Gastroesophageal sphincter (tissue), 4 donors: Measurements from ENCODE around the gene MAST3. TPM values are rescaled to one million over a fixed set of nuclear protein-coding genes. Genes with fewer than 3 reads are reported as not detected.
A peak's percentile ranks its signal among the peaks of the same experiment; 100 is the strongest.

Source experiments
- ATAC-seq: fragments of 150-250 bp; one replicate; pipeline ENCODE4 v1.9.1; 2016; ENCODE audit warnings: mild to moderate bottlenecking, moderate library complexity
- H3K27ac ChIP-seq, 4 donors: fragments of 200-600 bp; sonication (generic) in 3 of 4; 1 replicate in 3 of 4; 2 replicates in 1 of 4; pipeline ENCODE4 v1.5.1; 2016 to 2019
- H3K27me3 ChIP-seq: fragments of 200-600 bp; sonication (generic); one replicate; pipeline ENCODE4 v1.5.1; 2019
- H3K36me3 ChIP-seq, 2 donors: fragments of 200-600 bp; sonication (generic); one replicate each; pipeline ENCODE4 v1.5.1; 2019; ENCODE audit warnings: control low read depth in 1 of 2
- H3K4me1 ChIP-seq, 3 donors: fragments of 200-600 bp; sonication (generic); 1 replicate in 2 of 3; 2 replicates in 1 of 3; pipeline ENCODE4 v1.5.1; 2016 to 2019; ENCODE audit warnings: control low read depth in 2 of 3
- H3K4me3 ChIP-seq, 2 donors: fragments of 200-600 bp; sonication (generic); one replicate each; pipeline ENCODE4 v1.5.1; 2019; ENCODE audit warnings: mild to moderate bottlenecking in 1 of 2, moderate library complexity in 1 of 2
- H3K9me3 ChIP-seq, 3 donors: fragments of 200-600 bp; sonication (generic); one replicate each; pipeline ENCODE4 v1.5.1; 2017 to 2019; ENCODE audit warnings: control low read depth in 2 of 3
- EP300 ChIP-seq: sonication (generic); formaldehyde crosslinking; IDR thresholded peaks from one replicate; pipeline ENCODE4 v1.6.1; 2017; ENCODE audit warnings: antibody characterized with exemption, mild to moderate bottlenecking
- POLR2A ChIP-seq, 2 donors: fragments of 450-650 bp; IDR thresholded peaks; one replicate each; pipeline ENCODE4 v1.6.1; 2017; ENCODE audit warnings: antibody characterized with exemption in 2 of 2, mild to moderate bottlenecking in 2 of 2, moderate library complexity in 1 of 2
- POLR2AphosphoS5 ChIP-seq: sonication (generic); formaldehyde crosslinking; IDR thresholded peaks from one replicate; pipeline ENCODE4 v1.6.1; 2017; ENCODE audit warnings: antibody characterized with exemption
- WGBS, 2 donors: methylation state at CpG; one replicate each; pipeline ENCODE4 v1.1.5; 2018; ENCODE audit warnings: low coverage in 1 of 2; 5-methylcytosine and 5-hydroxymethylcytosine counted together
- total RNA-seq, 4 donors: library from RNA; depleted of rRNA; stranded (reverse); fragments of >200 nt; gene quantifications; one replicate each; pipeline ENCODE4 v1.1.0, GENCODE V29; 2016
- TF ChIP-seq, protein P1 (sequence below), 4 experiments: fragments of 200-600 bp in 2 of 4; fragments of 450-650 bp in 2 of 4; sonication (generic) in 1 of 4; IDR thresholded peaks; one replicate each; pipeline ENCODE4 v1.5.1; 2017 to 2019; ENCODE audit warnings: antibody characterized with exemption in 4 of 4, mild to moderate bottlenecking in 2 of 4, moderate library complexity in 2 of 4

Gene MAST3
- total RNA-seq, 4 donors from 2014 or later, result 3.3 to 8.8 (median 4.8) TPM

DNA sequence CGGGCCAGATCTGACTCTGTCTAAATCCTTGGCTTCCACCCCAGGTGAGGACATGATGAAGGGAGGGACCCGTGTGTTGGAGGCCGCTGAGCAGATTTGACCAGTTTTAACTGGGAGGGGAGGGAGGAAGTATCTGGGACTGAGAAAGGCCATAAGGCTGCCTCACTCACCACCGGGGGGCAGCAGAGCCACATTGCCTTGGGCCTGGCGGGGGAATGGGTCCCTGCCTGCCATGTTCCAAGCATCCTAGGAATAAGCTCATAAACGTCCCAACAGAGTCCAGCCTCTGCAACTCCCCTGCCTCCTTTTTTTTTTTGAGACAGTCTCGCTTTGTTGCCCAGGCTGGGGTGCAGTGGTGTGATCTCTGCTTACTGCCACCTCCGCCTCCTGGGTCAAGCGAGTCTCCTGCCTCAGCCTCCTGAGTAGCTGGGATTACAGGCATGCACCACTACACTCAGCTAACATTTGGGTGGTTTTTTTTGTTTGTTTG, 15.5 kb downstream of the MAST3 start:
- peaks cover 15% of the 10 kb centered on the region for H3K27me3 ChIP-seq
- peaks cover 0 to 33% (median 16%) of the 10 kb centered on the region in 3 donors for H3K4me1 ChIP-seq
- no peaks in the 10 kb centered on the region for H3K36me3 ChIP-seq
- H3K4me3 ChIP-seq, result no peak overlapping the region
- H3K27ac ChIP-seq, result no peak overlapping the region
- TF ChIP-seq POLR2AphosphoS5 (peak; percentile 8), POLR2A (IDR thresholded peaks at IDR 0.05) (no peak), EP300 (no peak)
- TF ChIP-seq, protein P1, sequence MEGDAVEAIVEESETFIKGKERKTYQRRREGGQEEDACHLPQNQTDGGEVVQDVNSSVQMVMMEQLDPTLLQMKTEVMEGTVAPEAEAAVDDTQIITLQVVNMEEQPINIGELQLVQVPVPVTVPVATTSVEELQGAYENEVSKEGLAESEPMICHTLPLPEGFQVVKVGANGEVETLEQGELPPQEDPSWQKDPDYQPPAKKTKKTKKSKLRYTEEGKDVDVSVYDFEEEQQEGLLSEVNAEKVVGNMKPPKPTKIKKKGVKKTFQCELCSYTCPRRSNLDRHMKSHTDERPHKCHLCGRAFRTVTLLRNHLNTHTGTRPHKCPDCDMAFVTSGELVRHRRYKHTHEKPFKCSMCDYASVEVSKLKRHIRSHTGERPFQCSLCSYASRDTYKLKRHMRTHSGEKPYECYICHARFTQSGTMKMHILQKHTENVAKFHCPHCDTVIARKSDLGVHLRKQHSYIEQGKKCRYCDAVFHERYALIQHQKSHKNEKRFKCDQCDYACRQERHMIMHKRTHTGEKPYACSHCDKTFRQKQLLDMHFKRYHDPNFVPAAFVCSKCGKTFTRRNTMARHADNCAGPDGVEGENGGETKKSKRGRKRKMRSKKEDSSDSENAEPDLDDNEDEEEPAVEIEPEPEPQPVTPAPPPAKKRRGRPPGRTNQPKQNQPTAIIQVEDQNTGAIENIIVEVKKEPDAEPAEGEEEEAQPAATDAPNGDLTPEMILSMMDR (IDR thresholded peaks at IDR 0.05), result peak in 3 of 4 experiments; percentile 86 to 94 (median 87)
- H3K9me3 ChIP-seq, result no peaks in the 10 kb centered on the region
- peak; percentile 65 for ATAC-seq
- 36 to 52% methylated on average over 5 to 9 of the region's 9 CpGs for WGBS, 2 donors

- no peak overlapping the region for H3K27ac ChIP-seq
- no peak overlapping the region for H3K4me3 ChIP-seq
- no peaks in the 10 kb centered on the region for H3K9me3 ChIP-seq
- peaks cover 15% of the 10 kb centered on the region for H3K27me3 ChIP-seq
- TF ChIP-seq, protein P1 (IDR thresholded peaks at IDR 0.05), result no peak
- TF ChIP-seq EP300 (no peak), POLR2AphosphoS5 (no peak), POLR2A (IDR thresholded peaks at IDR 0.05) (no peak)
- H3K4me1 ChIP-seq, result peaks cover 0 to 41% (median 22%) of the 10 kb centered on the region in 3 donors
- ATAC-seq, result no peak
- 84 to 88% methylated on average over 3 to 5 of the region's 5 CpGs for WGBS, 2 donors
- no peaks in the 10 kb centered on the region for H3K36me3 ChIP-seq
Measured at GRCh38 chr19:18113827-18114226, 16.2 kb downstream of the MAST3 start.

GRCh38 chr19:18114483-18114882, 16.9 kb downstream of the MAST3 start:
- no peaks in the 10 kb centered on the region for H3K36me3 ChIP-seq
- peaks cover 13% of the 10 kb centered on the region for H3K27me3 ChIP-seq
- H3K4me3 ChIP-seq, result no peak overlapping the region
- peaks cover 0 to 43% (median 20%) of the 10 kb centered on the region in 3 donors for H3K4me1 ChIP-seq
- WGBS, 2 donors, result 92 to 100% methylated on average over 2 of the region's 4 CpGs
- TF ChIP-seq EP300 (no peak), POLR2A (IDR thresholded peaks at IDR 0.05) (no peak), POLR2AphosphoS5 (no peak)
- TF ChIP-seq, protein P1 (IDR thresholded peaks at IDR 0.05), result no peak
- no peak overlapping the region for H3K27ac ChIP-seq
- no peaks in the 10 kb centered on the region for H3K9me3 ChIP-seq
- ATAC-seq, result no peak

GRCh38 chr19:18117364-18117691, 19.8 kb downstream of the MAST3 start:
- ATAC-seq, result no peak
- H3K4me3 ChIP-seq, result peak overlapping the region; percentile 10 to 80

More at GRCh38 chr19:18117364-18117691, 19.8 kb downstream of the MAST3 start:
- Histone ChIP-seq H3K4me1 (peaks cover 0 to 26% (median 11%) of the 10 kb centered on the region in 3 donors), H3K27ac (peak overlapping the region in 2 of 4 donors; percentile 78 to 85), H3K36me3 (peaks cover 0 to 7% of the 10 kb centered on the region in 2 donors), H3K27me3 (no peaks in the 10 kb centered on the region), H3K9me3 (no peaks in the 10 kb centered on the region)
- 0% methylated on average over 3 to 4 of the region's 11 CpGs for WGBS, 2 donors
- TF ChIP-seq POLR2A (IDR thresholded peaks at IDR 0.05) (no peak), POLR2AphosphoS5 (no peak), EP300 (no peak)
- TF ChIP-seq, protein P1 (IDR thresholded peaks at IDR 0.05), result no peak
